Measurements from ENCODE around the gene ZNF491.

- TF ChIP-seq, protein P1, sequence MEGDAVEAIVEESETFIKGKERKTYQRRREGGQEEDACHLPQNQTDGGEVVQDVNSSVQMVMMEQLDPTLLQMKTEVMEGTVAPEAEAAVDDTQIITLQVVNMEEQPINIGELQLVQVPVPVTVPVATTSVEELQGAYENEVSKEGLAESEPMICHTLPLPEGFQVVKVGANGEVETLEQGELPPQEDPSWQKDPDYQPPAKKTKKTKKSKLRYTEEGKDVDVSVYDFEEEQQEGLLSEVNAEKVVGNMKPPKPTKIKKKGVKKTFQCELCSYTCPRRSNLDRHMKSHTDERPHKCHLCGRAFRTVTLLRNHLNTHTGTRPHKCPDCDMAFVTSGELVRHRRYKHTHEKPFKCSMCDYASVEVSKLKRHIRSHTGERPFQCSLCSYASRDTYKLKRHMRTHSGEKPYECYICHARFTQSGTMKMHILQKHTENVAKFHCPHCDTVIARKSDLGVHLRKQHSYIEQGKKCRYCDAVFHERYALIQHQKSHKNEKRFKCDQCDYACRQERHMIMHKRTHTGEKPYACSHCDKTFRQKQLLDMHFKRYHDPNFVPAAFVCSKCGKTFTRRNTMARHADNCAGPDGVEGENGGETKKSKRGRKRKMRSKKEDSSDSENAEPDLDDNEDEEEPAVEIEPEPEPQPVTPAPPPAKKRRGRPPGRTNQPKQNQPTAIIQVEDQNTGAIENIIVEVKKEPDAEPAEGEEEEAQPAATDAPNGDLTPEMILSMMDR (IDR thresholded peaks at IDR 0.05), result no peak
- TF ChIP-seq POLR2A (IDR thresholded peaks at IDR 0.05), result no peak
Observed at GRCh38 chr19:11766597-11767591, 31.4 kb upstream of the ZNF491 start, which contains the start of gene ZNF441.

Data from vagina (tissue), 2 donors.